CD4-positive, alpha-beta T cell treated with Interleukin-15 for 4 hours (primary cell): Measurements from ENCODE around the gene C17orf107.
"Not testable (repeated sequence)": the region's sequence is repeated elsewhere in the genome, so short reads cannot be mapped to it uniquely, and the experiment has no call there.

Experiments
- DNase-seq: peaks from one replicate; pipeline ENCODE4 v3.0.0-alpha.2; 2020; ENCODE audit warnings: low spot score

Gene C17orf107

DNA sequence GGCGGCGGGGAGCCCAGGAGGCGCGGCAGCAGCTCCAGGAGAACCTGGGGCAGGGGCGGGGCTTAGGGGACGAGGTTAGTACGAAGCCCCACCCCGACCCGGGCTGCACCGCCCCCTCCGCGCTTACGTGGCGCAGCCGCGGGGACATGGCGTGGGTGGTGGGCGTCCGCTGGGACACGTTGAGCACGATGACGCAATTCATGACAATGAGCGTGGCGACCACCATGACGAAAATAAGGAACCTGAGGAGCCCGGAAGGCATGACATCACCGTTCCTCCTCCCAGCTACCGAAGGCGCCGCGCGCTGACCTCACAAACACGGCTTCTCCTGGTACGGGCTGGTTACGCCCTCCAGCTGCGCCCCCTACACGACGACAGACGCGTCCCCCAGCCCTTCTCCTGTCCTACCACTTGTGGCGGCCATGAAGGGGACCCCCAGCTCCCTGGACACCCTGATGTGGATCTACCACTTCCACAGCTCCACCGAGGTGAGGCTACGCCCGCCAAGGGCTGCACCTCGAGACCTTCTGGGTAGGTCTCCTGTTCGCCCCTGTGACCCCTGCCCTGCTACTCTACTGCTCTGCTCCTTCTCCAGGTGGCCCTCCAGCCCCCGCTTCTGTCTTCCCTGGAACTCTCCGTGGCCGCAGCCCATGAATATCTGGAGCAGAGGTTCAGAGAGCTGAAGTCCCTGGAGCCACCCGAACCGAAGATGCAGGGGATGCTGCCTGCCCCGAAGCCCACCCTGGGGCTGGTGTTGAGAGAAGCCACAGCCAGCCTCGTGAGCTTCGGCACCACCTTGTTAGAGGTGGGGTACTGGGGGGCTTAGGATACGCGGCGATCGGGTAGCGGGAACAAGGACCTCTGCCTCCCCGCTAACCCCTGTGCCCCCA is at the start of gene C17orf107:
C17orf107 (plus strand) TSS at position 196 of the 890 bp plus-strand sequence; CDS start at position 423, 227 bp downstream.
- peak; percentile 84 for DNase-seq

DNA sequence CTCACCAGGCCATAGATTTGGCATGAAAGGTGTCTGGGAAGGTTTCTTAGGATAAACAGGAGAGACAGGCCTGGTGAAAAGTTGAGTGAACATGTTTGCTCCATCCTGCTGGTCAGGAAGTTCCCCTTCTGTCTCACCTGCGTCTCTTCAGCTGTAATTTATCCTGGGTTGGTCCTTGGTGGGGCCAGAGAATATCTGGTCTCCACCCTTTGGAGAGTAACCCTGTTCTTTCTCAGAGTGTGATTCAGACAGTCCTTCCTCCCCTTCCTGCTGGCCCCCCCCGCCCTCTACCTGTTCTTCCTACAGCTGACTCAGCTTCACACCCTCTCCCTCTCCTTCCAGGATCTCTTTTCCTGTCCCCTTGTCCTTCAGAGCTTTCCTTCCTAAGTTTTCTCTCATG is 49.1 kb upstream of the C17orf107 start:
- DNase-seq = no peak

DNA sequence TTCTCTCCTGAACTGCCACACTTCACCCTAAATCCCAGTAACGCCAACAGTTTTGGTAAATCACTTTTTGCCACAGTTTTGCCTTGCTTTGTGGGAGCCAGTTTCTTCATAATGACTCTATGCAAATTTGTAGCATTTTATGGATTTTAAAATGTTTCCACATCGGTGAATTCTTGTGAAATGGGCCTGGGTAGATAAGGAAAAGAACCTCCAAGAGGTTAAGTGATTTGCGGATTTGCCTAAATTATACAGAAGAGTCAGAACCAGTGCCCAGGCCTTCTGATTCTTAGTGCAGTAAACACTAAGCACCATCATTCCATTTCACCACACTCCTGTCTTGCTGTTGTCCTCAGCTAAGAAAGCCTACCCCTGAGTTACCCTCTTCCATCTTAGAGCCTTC is 48.3 kb upstream of the C17orf107 start:
- DNase-seq = no peak

DNA sequence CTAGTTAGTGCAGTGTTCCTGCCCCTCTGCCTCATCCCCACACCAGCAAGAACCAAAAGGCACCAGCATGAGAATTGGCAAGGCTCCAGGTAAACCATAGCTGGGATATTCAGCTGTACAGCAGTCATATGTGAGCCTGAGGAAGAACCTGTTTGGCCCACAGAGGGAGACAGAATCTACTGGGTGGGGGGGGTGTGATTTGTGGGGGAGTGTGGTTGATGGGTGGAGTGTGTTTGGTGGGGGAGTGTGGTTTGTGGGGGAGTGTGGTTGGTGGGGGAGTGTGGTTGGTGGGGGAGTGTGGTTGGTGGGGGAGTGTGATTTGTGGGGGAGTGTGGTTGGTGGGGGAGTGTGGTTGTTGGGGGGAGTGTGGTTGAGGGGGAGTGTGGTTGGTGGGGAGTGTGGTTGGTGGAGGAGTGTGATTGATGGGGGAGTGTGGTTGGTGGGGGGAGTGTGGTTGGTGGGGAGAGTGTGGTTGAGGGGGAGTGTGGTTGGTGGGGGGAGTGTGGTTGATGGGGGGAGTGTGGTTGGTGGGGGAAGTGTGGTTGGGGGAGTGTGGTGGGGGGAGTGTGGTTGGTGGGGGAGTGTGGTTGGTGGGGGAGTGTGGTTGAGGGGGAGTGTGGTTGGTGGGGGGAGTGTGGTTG is 46.6 kb upstream of the C17orf107 start:
- no peak for DNase-seq

DNA sequence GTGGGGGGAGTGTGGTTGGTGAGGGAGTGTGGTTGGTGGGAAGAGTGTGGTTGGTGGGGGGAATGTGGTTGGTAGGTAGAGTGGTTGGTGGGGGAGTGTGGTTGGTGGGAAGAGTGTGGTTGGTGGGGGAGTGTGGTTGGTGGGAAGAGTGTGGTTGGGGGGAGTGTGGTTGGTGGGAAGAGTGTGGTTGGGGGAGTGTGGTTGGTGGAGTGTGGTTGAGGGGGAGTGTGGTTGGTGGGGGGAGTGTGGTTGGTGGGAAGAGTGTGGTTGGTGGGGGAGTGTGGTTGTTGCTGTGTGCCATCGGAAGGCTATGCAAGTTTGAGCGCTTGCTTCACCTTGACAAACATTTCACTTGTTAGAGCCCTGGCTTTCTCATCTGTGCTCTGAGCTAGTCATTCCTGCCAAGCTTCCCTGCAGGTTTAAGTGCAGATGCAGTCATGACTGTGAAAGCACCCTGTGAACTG is 46.1 kb upstream of the C17orf107 start:
- no peak for DNase-seq

DNA sequence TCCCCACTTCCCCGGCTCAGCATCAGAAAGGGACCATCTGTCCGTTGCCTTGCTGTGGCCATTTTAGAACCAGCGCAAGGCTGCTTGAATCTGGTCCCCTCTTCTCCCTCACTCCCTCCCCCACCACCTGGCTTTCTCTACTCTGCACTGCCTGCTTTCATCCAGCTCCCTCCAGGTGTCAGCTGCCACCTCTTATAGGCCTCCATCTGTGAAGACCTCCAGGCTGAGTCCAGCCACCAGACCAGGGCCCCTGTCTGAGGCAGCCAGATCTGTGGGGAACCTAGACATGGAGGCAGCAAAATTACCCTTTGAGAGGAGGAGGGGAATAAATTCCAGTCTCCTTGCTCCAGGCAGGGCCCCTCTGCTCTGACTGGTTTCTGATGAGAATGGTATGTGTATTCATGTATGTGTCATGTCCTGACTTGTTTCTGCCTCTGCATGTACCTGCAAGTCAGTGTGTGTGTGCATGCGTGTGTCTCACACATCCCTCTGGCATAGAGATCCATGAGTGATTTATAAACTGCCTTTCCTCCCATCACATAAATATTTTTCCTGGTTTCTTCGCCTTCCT is 45.1 kb upstream of the C17orf107 start:
- no peak for DNase-seq

DNA sequence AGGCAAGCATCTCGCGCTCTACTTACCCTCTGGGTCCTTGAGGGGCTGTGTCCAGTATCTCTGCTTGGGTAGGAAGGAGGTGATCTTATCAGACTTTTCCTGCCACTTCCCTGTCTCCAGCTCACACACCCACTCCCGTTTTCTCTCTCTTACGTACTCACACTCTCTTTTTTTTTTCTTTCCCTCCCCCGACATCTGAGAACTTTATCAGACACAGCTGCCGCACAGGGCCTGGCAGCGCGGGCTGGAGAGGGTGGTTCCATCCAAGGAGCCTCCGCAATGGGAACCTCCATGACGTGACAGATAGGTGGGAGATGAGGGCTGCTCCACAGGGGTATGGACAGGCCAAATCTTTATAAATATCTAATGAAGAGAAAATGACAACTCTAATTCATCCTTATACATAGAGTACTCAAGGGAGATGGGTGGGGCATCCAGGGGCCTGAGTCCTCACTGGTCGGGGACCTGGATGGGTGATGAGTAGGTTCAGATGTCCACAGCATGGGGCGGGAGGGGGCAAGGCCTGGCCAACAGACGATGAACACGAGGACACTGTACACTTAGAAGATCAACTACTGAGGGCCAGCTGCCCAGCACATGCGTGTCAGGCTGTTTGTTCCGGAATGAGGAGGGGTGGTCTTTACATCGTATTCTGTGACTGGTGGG is 42.9 kb upstream of the C17orf107 start:
- DNase-seq = no peak

DNA sequence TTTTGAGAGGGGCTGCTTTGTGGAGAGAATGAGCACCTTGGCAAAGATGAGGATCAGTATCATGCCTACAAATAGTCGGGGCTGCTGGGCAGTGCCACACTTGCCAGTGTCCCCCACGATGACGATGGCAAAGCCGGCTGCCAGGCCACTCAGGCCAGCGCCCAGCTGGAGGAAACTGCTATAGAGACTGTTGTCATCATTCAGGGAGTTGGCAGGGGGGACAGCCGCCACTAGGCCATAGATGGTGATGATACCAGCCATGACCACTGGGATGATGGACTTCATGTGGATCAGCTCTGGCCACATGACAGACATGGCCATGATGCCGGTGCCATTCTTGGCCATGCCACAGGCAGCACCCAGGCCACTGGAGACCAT is 42.4 kb upstream of the C17orf107 start:
- no peak for DNase-seq

DNA sequence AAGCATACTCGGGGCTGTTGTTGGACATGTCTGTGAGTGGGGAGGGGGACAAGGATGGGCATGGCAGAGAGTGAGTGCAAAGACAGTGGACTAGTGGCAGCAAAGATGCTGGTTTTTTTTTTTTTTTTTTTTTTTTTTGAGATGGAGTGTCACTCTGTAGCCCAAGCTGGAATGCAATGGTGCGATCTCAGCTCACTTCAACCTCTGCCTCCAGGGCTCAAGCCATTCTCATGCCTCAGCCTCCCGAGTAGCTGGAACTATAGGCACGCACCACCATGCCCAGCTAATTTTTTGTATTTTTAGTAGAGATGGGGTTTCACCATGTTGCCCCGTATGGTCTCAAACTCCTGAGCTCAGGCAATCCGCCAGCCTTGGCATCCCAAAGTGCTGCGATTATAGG is 42.0 kb upstream of the C17orf107 start:
- DNase-seq = not testable (repeated sequence)

DNA sequence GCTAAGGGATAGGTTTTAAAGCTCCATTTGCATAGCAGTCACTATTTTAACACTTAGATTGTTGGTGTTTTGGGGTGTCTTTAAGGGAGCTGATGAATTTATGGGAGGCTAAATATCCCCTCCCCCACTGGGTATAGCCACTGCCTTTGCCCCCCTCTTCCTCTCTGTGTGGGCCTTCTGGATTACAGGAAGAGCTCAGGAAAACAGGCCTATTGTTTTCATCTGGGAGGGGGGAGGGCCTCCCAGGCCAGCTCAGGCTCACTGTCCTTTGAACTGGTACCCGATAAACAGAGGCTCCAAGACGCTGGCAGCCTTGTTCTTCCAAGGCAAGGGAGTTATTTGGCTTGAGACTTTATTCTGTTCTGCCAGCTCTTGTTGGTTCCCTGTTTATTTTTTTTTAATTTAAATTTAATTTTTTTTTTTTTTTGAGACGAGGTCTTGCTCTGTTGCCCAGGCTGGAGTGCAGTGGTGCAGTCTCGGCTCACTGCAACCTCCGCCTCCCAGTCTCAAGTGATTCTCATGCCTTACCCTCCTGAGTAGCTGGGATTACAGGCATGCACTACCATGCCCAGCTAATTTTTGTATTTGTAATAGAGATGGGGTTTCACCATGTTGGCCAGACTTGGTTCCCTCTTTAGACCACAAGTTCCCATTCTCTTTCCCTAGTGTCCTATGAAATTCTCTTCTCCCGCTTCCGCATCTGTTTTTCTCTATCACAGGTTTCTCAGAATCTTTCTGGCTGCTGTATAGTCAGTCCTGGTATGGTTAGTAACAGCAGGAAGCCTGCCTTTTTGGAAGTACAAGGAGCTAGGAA is 41.1 kb upstream of the C17orf107 start:
- DNase-seq = no peak

DNA sequence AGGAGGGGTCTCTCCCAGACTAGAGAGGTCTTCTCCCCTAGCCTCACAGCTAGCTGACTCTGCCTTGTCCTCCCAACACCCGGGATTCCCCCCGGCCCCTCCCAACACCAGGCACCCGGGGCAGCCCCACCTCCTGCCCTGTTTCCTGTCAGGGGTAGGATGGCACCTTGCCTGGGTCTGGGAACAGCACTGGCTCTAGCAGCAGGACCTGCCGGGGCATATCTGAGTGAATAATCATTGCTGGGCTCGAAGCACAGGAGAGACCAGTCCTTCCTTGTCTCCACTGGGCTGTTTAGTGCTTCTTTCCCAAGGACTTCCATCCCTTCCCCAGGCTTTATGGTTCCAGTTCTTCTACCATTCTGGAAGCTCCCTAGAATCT is 40.5 kb upstream of the C17orf107 start:
- no peak for DNase-seq

DNA sequence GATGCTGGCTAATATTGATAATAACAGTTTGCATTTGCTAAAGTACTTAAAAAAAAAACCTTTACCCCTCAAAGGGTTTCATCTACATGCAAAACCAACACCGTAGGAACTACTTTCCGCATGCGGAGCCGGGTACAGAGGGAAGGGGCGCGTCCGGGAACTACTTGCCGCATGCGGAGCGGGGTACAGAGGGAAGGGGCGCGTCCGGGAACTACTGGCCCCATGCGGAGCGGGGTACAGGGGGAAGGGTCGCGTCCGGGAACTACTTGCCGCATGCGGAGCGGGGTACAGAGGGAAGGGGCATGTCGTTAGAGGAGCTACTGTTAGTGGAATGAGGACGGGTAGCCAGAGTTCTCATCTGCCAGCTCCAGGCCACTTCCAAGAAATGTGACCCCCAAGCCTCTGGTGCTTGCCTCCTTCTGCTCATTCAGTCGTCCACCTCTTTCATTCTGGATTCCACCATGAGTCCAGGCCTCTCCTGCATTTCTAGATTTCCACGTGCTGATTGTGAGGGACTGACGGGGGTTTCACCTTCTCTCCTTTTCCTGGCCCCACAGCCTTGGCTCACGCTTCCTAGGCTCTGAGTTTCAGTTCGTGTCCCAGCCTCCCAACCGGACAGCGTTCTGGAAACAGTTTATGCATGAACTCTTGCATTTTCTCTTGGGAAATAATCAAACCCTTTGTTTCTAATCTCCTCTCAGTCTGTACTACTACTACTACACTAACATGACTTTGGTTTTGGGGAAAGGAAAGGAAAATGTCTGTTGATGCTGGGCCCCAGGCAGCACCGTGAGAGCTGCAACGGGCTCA is 39.3 kb upstream of the C17orf107 start:
- DNase-seq = no peak

DNA sequence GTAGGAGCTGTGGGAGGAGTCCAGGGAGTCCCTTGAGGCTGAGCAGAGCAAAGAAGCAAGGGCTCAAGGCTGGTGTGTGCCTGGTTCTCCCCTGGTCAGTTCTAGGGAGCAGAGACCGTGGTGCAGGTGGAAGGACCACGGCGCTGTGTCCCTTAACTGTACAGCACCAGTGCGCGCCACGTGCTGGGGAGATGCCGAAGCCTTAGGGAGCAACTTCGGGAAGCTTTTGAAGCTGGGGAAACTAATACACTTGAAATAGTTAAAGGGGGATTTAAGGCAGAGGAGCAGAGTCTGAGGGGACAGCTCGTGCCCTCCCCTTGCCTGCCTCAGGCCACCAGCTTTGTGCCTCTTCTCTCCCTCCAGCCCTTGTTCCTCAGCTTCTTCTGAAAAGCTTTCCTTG is 38.7 kb upstream of the C17orf107 start:
- DNase-seq = no peak

DNA sequence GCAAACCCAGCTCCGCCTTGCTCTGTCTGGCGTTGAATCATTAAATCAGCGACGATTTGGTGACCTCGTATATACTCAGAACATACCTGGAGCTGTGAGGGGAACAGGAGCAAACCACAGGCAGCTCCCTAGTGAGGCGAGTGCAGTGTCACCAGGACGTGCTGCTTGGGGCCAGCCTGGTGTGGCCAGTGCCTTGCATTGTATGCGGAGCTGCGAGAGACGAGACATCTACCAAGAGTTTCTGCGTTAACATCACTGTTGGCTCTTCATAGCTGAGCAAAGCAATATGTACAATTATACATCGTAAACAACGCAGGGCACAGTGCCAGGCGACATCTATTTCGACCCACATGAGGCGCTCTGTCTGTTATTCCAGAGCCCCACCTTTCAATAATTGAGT is 38.3 kb upstream of the C17orf107 start:
- no peak for DNase-seq

DNA sequence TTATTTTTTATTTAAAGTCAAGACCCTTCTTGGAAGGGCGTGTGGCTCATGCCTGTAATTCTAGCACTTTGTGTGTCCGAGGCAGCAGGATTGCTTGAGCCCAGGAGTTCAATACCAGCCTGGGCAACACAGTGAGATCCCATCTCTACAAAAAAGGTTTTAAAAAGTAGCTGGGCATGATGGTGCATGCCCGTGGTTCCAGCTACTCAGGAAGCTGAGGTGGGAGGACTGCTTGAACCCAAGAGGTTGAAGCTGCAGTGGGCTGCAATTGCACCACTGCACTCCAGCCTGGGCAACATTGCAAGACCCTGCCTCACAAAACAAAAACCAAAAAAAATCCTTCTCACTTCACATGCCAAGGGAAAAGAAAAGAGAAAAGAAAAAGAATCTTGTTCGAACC is 36.6 kb upstream of the C17orf107 start:
- DNase-seq = no peak

DNA sequence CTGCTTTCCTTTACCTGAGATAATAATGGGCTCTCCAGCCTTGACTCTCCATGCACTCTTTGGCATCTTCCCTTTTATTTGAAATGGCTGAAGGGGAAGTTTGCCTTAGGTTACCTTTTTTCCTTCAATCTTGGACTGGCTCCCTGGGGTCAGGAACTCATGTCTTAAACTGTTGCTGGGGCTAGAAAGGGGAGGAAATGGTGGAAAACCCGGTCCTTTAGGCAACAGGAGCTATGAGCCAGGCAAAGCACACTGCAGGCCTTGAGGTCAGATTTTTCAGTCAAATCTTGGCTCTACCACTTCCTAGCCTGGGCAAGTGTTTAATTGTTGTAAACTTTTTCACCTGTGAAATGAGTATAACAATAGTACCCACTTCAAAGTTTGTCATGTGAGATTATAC is 36.0 kb upstream of the C17orf107 start:
- no peak for DNase-seq

DNA sequence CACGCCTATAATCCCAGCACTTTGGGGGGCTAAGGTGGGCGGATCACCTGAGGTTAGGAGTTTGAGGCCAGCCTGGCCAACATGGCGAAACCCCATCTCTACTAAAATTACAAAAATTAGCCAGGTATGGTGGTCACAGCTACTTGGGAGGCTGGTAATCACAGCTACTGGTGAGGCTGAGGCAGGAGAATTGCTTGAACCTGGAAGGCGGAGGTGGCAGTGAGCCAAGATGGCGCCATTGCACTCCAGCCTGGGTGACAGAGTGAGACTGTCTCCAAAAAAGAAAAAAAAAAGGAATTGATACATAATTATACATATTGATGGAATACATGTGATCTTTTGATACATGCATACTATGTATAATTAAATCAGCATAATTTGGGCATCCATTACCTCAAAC is 31.8 kb upstream of the C17orf107 start:
- DNase-seq = not testable (repeated sequence)

DNA sequence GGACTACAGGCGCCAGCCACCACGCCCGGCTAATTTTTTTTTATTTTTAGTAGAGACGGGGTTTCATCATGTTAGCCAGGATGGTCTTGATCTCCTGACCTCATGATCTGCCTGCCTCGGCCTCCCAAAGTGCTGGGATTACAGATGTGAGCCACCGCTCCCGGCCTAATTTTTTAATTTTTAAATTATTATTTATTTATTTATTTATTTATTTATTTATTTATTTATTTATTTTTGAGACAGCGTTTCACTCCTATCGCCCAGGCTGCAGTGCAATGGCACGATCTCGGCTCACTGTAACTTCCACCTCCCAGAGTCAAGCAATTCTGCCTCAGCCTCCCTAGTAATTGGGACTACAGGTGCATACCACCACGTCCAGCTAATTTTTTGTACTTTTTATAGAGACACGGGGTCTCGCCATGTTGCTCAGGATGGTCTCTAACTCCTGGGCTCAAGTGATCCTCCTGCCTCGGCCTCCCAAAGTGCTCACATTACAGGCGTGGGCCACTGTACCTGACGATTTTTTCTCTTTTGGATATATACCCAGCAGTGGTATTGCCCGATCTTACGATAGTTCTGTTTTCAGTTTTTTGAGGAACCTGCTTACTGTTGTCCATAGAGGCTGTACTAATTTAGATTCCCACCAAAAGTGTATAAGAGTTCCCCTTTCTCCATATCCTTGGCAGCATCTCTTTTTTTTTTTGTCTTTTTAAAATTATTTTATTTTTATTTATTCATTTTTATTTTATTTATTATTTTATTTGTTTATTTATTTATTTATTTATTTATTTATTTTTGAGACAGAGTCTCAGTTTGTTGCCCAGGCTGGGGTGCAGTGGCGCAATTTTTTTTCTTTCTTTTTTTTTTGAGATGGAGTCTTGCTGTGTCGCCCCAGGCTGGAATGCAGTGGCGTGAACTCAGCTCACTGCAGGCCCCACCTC is 30.0 kb upstream of the C17orf107 start:
- DNase-seq = not testable (repeated sequence)

DNA sequence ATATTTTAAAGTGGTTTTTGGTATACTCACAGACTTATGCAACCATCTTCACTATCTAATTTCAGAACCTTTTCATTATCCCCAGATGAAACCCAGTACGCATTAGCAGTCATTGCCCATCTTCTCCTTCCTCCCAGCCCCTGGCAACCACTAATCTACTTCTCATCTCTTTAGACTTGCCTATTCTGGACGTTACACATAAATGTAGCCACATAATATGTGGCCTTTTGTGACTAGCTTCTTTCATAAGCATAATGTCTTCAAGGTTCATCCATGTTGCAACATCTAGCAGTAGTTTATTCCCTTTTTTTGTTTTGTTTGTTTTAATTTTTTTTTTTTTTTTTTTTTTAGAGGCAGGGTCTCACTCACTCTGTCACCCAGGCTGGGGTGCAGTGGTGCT is 28.5 kb upstream of the C17orf107 start:
- no peak for DNase-seq

DNA sequence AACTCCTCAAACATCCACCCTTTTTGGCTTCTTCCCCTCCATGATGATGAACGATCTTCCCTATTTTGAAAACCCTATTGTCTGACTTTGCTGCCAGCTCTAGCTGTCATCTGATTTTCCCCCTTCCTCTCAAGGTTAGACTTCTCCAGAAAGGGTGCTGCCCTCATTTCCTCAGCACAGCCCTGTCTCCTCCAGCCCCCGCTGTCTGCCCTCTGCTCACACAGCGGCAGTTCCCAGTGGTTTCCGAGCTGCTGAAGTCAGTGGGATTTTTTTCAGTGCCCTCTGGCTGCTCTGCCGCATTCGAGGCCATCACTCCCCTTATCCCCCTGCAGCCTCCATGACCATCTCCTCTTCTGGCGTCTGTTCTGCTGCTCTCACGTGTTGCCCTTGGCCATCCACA is 26.6 kb upstream of the C17orf107 start:
- DNase-seq = no peak
